ENCODE data around the gene EHMT1.

EHMT1 gene

DNA sequence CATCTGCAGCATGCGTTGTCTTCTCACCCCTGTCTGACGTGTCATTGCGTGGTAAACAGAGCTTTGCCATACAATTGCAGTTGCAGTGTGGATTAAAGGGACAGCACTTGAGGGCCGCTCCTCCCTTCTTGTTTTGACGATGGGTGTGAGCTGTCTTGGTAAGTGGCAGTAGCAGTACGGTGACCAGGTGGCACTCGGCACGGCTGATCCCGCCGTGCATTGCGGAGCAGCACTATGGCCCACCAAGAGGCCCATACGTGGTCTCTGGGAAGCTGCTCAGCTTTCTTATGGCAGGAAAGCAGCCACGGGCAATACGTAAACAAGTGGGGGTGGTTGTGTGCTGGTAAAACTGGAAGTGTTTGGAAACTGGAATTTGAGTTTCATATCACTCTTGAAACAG lies 25.1 kb downstream of the EHMT1 start:
- no peak for DNase-seq (ENCODE audit: low read depth in 2 of 2, low spot score in 1 of 2)

DNA sequence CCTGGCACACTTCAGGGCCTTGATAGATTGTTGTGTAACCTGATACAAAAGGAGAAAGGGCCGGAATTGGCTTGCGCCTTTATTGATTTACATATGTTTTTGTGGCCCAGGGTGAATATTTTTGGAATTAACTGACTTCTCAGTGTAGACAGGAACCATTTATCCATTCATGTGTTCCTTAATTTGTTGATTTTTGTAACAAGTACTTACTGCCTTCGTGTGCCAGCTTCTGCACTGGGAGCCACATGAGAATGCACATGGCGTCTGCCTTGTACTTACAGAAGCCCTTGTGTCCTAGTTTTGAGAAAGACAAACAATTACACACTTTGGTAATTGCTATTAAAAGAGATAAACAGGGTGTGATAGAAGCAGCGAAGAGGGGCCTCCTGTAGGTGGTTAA lies 26.4 kb downstream of the EHMT1 start:
- DNase-seq (ENCODE audit: low read depth in 2 of 2, low spot score in 1 of 2) = no peak

DNA sequence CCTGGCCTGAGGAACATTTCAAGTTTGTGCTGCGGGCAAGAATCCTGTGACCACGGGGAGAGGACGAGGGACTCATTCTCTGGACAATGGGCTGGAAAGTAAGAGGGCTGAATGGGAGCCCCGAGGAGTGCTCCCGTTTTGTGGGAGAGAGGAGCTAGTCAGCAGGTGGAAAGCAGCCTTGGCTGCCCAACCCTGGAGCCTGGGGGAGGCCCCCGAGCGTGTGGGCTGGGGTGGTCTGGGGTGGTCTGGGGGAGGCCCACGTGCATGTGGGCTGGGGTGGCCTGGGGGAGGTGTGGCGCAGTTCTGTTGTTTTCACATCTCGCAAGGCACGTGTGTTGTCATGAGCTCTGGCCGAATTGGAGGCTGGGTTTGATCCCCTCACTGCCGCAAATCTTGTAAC lies 27.5 kb downstream of the EHMT1 start:
- no peak for DNase-seq (ENCODE audit: low read depth in 2 of 2, low spot score in 1 of 2)

- no peak for DNase-seq (ENCODE audit: low read depth in 2 of 2, low spot score in 1 of 2)
Observed at GRCh38 chr9:137647096-137647714, 28.4 kb downstream of the EHMT1 start.

- DNase-seq (ENCODE audit: low read depth in 2 of 2, low spot score in 1 of 2) = no peak
Observed at GRCh38 chr9:137648396-137648795, 29.6 kb downstream of the EHMT1 start.

GRCh38 chr9:137649553-137649952 lies 30.7 kb downstream of the EHMT1 start:
- DNase-seq (ENCODE audit: low read depth in 2 of 2, low spot score in 1 of 2) = no peak

- DNase-seq (ENCODE audit: low read depth in 2 of 2, low spot score in 1 of 2) = no peak
Observed at GRCh38 chr9:137650259-137650658, 31.5 kb downstream of the EHMT1 start.

DNA sequence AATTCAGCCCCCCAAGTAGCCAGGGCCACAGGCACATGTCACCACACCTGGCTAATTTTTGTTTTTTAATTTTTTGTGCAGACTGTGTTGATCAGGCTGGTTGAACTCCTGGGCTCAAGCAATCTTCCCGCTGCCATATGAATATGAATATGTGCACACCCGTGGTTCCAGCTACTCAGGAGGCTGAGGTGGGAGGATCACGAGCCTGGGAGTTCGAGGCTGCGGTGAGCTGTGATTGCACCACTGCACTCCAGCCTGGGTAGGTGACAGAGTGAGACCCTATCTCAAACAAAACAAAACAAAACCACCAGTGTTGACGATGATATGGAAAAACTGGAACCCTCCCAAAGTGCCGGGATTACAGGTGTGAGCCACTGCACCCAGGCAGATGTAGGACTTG lies 32.0 kb downstream of the EHMT1 start:
- no peak for DNase-seq (ENCODE audit: low read depth in 2 of 2, low spot score in 1 of 2)

GRCh38 chr9:137656416-137656815 lies 37.6 kb downstream of the EHMT1 start:
- DNase-seq (ENCODE audit: low read depth in 2 of 2, low spot score in 1 of 2) = no peak

DNA sequence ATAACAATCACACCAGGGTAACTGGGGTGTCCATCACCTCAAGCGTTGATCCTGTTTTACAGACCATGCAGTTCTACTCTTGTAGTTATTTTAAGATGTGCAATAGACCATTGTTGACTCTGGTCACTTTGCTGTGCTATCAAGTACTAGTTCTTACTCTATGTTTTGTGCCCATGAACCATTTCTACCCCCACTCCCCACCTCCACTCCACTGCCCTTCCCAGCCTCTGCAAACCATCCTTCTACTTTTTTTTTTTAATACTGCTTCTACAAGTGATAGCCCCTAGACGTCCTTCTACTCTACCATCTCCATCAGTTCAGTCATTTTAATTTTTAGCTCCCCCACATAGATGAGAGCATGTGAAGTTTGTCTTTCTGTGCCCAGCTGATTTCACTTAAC lies 38.8 kb downstream of the EHMT1 start:
- DNase-seq (ENCODE audit: low read depth in 2 of 2, low spot score in 1 of 2) = no peak

GRCh38 chr9:137658781-137659180 lies 40.0 kb downstream of the EHMT1 start:
- no peak for DNase-seq (ENCODE audit: low read depth in 2 of 2, low spot score in 1 of 2)

DNA sequence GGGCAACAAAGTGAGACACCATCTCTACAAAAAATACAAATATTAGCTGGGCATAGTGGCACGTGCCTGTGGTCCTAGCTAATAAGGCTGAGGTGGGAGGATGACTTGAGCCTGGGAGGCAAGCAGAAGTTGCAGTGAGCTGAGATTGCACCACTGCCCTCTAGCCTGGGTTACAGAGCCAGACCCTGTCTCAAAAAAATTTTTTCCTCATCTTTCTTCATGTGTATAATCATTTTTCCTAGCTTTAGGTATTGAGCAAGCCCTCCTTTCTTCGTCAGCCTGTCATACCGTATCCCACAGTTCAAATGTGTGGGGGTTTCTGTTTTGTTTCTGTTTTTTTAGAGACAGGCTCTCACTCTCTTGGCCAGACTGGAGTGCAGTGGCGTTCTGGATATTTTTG lies 41.3 kb downstream of the EHMT1 start:
- no peak for DNase-seq (ENCODE audit: low read depth in 2 of 2, low spot score in 1 of 2)

- no peak for DNase-seq (ENCODE audit: low read depth in 2 of 2, low spot score in 1 of 2)
Observed at GRCh38 chr9:137663584-137663983, 44.8 kb downstream of the EHMT1 start.

DNA sequence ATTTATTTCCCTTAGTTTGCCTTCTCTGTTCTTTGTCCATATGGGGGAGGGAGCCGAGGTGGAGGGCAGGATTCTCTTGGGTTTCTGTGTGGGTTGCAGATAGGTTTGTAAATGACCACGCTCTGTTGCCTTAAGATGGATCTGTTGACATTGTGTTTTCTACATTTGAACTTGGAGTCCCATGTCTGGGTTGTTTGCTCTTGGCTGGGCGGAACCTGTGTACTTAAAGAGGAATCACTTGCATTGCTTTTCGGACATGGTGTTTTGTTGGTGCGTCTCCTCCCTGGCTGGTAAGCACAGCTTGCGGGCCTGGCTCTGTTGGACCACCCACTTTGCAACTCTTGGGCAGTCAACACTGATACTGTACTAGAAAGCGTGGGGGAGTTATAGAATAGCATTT lies 45.9 kb downstream of the EHMT1 start:
- no peak for DNase-seq (ENCODE audit: low read depth in 2 of 2, low spot score in 1 of 2)

GRCh38 chr9:137665226-137665625 lies 46.4 kb downstream of the EHMT1 start:
- DNase-seq (ENCODE audit: low read depth in 2 of 2, low spot score in 1 of 2) = no peak

DNA sequence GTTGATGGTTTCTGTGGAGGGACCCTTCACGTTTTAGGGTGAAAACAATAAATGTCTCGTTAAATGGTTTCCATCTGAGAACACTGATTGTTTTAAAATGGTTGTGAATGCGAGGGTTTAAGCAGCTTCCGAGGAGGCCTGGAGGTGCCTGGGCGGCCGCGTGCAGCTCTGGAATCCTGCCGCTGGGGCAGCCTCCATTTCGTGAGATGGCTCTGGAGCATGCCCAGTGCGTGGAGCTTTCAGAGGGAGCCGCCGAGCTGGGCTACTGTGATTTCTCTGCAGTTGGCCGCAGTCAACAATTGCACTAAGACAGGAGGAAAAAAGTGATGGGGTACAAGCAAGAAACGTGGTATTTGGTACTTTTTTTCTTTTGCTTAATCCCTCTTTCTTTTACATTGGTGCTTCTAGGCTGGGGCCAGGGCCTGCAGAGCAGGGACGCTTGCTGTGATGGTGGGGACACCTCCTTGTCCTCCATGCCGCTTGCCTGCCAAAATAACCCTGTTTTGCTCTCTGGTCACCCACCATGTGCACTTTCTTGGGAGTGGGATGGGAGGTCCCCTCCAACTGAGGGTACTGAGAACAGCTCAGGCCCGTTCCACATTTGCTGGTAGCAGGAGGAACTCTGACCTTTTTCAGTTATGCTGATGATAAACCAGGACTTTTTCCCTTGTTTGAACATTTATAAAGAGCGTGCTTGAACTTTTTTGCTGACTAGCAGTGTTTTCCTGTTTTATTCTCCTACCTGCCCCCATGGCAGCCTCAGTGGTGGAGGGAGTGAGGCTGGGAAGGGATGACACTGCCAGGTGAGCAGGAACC lies 47.1 kb downstream of the EHMT1 start:
- no peak for DNase-seq (ENCODE audit: low read depth in 2 of 2, low spot score in 1 of 2)

GRCh38 chr9:137666513-137666822 lies 47.7 kb downstream of the EHMT1 start:
- DNase-seq (ENCODE audit: low read depth in 2 of 2, low spot score in 1 of 2) = no peak

GRCh38 chr9:137666955-137667670 lies 48.3 kb downstream of the EHMT1 start:
- no peak for DNase-seq (ENCODE audit: low read depth in 2 of 2, low spot score in 1 of 2)

DNA sequence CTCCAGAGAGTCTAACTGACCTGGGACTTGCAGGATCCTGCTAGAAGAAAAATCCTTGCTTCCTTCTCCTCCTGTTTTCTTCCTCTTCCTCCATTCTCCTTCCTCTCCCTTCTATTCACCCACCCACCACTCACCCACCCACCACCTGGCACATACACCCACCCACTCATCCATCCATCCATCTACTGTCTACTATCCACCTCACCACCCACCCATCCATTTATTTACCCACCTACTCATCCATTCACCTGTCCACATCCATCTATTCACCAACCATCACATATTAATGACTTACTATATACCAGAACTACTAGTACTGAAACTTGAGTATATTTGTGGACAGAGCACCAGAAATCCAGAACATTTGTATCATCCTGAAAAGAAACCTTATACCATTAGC lies 49.4 kb downstream of the EHMT1 start:
- no peak for DNase-seq (ENCODE audit: low read depth in 2 of 2, low spot score in 1 of 2)

DNA sequence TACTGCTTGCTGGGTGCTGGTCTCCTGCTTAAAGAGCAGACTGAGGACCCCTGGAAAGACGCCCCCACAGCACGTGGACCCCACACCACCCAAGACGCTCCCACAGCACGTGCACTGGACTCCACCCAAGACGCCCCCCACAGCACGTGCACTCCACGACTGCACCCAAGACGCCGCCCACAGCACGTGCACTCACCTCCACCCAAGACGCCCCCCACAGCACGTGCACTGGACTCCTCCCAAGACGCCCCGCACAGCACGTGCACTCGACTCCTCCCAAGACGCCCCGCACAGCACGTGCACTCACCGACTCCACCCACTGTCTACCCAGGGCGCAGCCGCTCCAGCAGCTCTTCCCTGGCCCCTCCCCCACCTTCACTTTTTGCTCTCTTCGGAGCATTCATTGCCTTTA lies 50.5 kb downstream of the EHMT1 start:
- no peak for DNase-seq (ENCODE audit: low read depth in 2 of 2, low spot score in 1 of 2)

- no peak for DNase-seq (ENCODE audit: low read depth in 2 of 2, low spot score in 1 of 2)
Observed at GRCh38 chr9:137670391-137671195, 51.8 kb downstream of the EHMT1 start.

DNA sequence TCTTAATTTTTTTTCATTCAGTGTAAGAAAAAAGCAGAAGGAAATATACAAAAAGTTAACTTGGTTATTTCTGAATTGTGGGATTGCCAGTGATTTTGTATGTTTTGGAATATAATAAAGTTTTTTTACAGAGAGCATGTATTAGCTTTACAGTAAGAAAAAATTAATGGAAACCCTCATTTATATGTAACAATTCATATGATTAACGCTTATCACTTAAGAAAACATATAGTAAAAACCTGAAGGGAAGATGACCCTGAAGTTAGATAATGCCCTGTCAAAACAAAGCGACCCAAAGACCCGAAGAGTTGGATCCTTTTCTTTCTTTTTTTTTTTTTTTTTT lies 52.4 kb downstream of the EHMT1 start:
- DNase-seq (ENCODE audit: low read depth in 2 of 2, low spot score in 1 of 2) = no peak
